A673 (cell line): Measurements from ENCODE around the gene MAPKAPK2.

Experiments used
- EZH2 ChIP-seq: fragments of 200-600 bp; sonication (generic); IDR thresholded peaks from 2 replicates; pipeline ENCODE4 v1.6.1; 2017; ENCODE audit warnings: borderline replicate concordance, low read depth, mild to moderate bottlenecking, mixed read lengths, antibody characterized with exemption, low read length; ENCODE audit not compliant: poor library complexity, severe bottlenecking
- TF ChIP-seq, protein P1 (sequence below): fragments of 300-800, 200-600 bp; sonication (generic); conservative IDR thresholded peaks from 2 replicates; pipeline ENCODE4 v1.5.1; 2017; ENCODE audit warnings: low read depth, mild to moderate bottlenecking, antibody characterized with exemption, low read length, moderate library complexity, mixed read lengths

- TF ChIP-seq, protein P1, sequence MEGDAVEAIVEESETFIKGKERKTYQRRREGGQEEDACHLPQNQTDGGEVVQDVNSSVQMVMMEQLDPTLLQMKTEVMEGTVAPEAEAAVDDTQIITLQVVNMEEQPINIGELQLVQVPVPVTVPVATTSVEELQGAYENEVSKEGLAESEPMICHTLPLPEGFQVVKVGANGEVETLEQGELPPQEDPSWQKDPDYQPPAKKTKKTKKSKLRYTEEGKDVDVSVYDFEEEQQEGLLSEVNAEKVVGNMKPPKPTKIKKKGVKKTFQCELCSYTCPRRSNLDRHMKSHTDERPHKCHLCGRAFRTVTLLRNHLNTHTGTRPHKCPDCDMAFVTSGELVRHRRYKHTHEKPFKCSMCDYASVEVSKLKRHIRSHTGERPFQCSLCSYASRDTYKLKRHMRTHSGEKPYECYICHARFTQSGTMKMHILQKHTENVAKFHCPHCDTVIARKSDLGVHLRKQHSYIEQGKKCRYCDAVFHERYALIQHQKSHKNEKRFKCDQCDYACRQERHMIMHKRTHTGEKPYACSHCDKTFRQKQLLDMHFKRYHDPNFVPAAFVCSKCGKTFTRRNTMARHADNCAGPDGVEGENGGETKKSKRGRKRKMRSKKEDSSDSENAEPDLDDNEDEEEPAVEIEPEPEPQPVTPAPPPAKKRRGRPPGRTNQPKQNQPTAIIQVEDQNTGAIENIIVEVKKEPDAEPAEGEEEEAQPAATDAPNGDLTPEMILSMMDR = no peak
- no peak for TF ChIP-seq EZH2
Measured at GRCh38 chr1:206674745-206675175, 9.9 kb upstream of the MAPKAPK2 start.
